T follicular helper cell (primary cell): Measurements from ENCODE around the gene SYNGR4.

Source experiments
- DNase-seq: peaks from one replicate; pipeline ENCODE4 v3.0.0-alpha.2; 2020; ENCODE audit warnings: low read depth

Gene SYNGR4

DNA sequence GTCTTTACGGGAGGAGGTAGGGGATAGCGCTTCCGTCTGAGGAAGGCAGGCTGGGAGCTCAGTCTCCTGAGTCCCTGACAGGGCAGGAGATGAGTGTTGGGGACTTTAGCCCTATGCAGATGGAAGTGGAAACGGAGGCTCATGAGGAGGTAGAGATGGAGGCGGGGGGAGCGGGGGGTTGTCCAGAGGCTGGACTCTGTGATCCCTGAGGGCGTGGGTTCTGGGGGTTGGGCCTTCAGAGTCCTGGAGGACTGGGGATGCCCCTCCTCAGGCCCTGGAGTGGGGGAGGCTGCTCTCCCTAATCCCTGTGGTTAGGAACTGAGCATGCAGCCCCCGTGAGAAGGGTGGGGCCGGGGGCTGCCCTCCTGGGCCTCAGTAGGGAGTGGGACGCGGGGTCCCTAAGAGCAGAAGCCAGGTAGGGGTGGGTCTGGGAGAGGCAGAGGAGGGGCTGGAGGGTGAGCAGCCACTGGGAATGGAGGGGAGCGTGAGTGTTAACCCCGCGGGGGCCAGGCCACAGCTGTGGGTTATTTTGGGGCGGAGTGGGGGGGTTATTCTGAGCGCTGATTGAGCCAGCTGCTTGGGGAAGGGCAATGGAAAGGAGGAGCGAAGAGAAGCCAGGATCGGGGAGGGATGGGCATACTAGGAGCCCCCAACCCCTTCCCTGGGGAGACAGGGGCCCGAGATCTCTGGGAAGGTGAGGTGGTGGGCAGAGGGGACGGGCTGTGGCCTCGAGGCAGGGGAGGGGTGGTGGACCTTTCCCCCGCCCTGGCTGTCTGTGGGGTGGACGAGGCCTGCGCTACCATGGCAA lies 32.1 kb downstream of the SYNGR4 start:
- no peak for DNase-seq

GRCh38 chr19:48396824-48397176 lies 32.6 kb downstream of the SYNGR4 start:
- DNase-seq = no peak

- DNase-seq = no peak
Measured at GRCh38 chr19:48397263-48398101, 33.3 kb downstream of the SYNGR4 start.

- no peak for DNase-seq
Measured at GRCh38 chr19:48398102-48398374, 33.9 kb downstream of the SYNGR4 start.

DNA sequence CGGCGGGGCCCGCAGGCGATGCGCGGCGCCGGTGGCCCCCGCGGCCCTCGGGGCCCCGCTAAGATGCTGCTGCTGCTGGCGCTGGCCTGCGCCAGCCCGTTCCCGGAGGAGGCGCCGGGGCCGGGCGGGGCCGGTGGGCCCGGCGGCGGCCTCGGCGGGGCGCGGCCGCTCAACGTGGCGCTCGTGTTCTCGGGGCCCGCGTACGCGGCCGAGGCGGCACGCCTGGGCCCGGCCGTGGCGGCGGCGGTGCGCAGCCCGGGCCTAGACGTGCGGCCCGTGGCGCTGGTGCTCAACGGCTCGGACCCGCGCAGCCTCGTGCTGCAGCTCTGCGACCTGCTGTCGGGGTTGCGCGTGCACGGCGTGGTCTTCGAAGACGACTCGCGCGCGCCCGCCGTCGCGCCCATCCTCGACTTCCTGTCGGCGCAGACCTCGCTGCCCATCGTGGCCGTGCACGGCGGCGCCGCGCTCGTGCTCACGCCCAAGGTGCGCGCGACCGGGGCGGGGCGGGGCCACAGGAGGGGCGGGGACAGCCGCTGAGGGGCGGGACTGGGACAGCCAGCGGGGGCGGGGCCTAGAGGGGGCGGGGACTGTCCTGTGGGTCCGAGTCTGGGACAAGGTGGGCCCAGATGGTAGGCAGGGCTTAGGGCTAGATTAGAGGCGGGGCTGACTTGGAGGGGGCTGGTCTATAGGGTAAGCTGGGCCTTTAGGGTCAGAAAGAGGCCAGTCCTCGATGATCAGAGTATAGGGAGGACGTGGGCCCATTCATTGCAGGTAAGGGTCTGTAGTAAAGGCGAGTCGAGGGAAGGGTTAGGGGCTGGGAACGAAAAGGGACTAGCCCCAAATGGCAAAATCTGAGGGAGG lies 34.4 kb downstream of the SYNGR4 start:
- peak; percentile 74 for DNase-seq

- DNase-seq = no peak
Measured at GRCh38 chr19:48400018-48400742, 36.0 kb downstream of the SYNGR4 start.

- no peak for DNase-seq
Measured at GRCh38 chr19:48401287-48401686, 37.1 kb downstream of the SYNGR4 start.

- no peak for DNase-seq
Measured at GRCh38 chr19:48403606-48404005, 39.4 kb downstream of the SYNGR4 start.

- no peak for DNase-seq
Measured at GRCh38 chr19:48405010-48405659, 41.0 kb downstream of the SYNGR4 start.

DNA sequence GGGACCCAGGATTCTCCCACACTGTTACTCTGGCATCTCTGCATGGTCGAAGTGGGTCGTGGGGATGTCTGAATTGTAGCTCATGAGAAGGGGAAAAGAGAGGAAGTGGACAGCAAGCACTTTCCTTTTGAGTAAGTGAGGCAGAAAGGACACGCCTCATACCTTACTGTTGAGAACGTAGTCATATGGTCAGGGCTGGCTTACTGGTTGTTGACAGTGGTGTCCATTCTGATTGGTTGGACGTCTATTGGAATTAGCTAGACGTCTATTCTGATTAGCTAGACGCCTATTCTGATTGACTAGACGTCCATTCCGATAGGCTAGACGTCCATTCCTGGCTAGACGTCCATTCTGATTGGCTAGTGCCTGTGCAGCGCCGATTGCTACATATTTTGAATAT lies 41.7 kb downstream of the SYNGR4 start:
- no peak for DNase-seq

GRCh38 chr19:48413879-48414587 lies 49.9 kb downstream of the SYNGR4 start:
- DNase-seq = no peak

GRCh38 chr19:48415395-48415794 lies 51.2 kb downstream of the SYNGR4 start:
- DNase-seq = peak; percentile 69

GRCh38 chr19:48415806-48416221 lies 51.6 kb downstream of the SYNGR4 start:
- no peak for DNase-seq

GRCh38 chr19:48417421-48417820 lies 53.3 kb downstream of the SYNGR4 start:
- no peak for DNase-seq

DNA sequence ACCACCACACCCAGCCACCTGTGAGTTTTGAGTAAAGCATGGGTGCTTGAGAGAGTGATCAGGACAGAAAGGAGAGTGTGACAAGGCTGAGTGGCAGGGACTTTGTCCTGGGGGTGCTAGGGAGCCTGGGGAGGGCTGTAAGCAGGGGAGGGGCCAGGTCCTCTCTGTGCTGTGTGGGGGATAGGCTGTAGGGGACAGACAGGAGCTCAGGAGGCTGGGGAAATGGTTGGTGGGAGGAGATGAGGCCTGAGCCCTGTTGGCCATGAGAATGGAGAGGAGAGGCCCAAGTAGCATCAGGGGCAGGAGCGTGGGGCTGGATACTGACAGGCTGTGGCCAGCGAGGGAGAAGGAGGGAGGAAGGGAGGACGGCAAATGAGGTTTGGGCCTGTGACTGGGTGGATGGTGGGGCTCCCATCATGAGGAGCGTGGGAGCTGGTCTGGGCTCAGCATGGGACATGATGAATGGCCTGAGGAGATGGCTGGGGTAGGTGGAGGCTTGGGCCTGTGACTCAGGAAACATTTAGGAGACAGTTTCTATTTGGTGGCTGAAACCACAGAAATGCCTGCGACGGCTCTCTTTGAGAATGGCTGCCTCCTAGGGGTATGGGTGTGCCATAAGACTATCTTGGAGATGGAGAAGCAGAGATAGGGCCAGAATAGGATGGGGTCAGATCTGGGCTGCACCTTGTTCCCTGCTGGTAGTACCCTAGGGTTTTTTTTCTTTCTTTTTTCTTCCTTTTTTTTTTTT lies 54.3 kb downstream of the SYNGR4 start:
- DNase-seq = no peak

DNA sequence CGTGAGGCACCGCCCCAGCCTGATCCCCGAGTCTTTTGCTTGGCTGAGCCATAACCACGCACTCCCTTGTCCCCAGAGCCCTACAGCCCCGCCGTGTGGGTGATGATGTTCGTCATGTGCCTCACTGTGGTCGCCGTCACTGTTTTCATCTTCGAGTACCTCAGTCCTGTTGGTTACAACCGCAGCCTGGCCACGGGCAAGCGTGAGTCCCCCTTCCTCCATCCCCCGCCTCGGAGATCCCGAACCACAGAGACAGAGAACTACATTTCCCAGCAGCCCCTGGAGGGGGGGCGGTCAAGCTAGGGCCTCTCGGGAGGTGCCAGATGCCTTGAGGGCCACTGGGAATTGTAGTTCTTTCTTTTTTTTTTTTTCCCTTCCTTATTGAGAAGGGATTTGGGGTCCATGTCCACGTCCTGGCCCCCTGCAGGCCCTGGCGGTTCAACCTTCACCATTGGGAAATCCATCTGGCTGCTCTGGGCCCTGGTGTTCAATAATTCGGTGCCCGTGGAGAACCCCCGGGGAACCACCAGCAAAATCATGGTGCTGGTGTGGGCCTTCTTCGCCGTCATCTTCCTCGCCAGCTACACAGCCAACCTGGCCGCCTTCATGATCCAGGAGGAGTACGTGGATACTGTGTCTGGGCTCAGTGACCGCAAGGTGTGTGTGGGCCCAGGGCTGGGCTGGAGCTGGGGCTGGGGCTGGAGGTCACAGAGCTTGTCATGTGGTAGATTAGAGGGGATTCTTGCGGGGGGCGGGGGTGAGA lies 55.2 kb downstream of the SYNGR4 start:
- peak; percentile 61 for DNase-seq

DNA sequence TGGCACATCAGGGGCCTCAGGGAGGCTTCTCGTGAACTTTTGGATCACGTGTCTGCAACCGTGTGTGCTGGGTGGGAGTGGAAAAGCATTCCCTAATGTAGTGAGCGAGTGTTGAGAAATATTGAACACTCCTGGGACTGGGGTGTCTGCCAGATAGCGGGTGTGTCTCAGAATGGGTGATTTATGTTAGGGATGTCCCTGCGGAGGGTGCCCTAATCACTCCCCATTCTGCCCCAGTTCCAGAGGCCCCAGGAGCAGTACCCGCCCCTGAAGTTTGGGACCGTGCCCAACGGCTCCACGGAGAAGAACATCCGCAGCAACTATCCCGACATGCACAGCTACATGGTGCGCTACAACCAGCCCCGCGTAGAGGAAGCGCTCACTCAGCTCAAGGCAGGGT lies 57.4 kb downstream of the SYNGR4 start:
- DNase-seq = no peak

DNA sequence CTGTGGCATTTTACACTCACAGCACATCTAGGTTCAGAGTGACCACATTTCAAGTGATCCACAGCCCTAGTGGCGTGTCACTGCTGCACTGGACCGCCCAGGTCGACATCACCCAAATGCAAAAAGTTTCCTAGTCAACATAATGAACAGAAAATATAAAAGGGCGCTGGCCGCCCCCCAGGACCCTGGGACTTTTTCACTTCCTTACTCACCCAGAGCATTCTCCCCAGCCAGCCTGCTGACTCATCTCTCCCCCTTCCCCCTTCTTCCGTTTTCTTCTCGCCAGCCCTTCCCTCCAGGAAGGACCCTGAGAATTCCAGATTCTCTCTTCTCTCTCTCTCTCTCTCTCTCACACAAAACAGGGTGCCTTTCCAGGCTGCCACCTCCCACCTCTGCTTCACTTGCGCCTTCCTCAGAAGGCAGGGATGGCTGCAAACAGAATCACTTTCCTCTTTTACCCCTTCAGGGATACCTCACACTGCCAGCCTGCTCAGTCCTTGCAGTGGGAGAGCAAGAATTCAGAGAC lies 60.6 kb downstream of the SYNGR4 start:
- no peak for DNase-seq
